Thyroid gland (tissue), 4 donors: ENCODE results near the gene P2RX7.
A peak's percentile ranks its signal among the peaks of the same experiment; 100 is the strongest.

Source experiments
- CTCF ChIP-seq, 6 experiments: fragments of 200-600 bp in 3 of 6; fragments of 450-650 bp in 3 of 6; sonication (generic) in 3 of 6; IDR thresholded peaks; one replicate each; pipeline ENCODE4 v1.5.1; 2016 to 2019; ENCODE audit warnings: antibody characterized with exemption in 6 of 6, mild to moderate bottlenecking in 2 of 6, inconsistent platforms in 1 of 6, moderate library complexity in 1 of 6
- POLR2A ChIP-seq, 2 donors: fragments of 450-650 bp; IDR thresholded peaks; one replicate each; pipeline ENCODE4 v1.6.1; 2017; ENCODE audit warnings: antibody characterized with exemption in 2 of 2, mild to moderate bottlenecking in 2 of 2, moderate library complexity in 1 of 2

- TF ChIP-seq POLR2A (IDR thresholded peaks at IDR 0.05) (no peak), CTCF (IDR thresholded peaks at IDR 0.05) (peak in 1 of 6 experiments; percentile 10)
These were observed 94.6 kb downstream of the P2RX7 start for GRCh38 chr12:121227294-121227693.
